ENCODE data around the gene INTS4. TPM values are rescaled to one million over a fixed set of nuclear protein-coding genes. Genes with fewer than 3 reads are reported as not detected.
"Not testable (repeated sequence)": the region's sequence is repeated elsewhere in the genome, so short reads cannot be mapped to it uniquely, and the experiment has no call there.

INTS4 gene
- total RNA-seq, 1 donor from 2014 or later, result 49.1 TPM

- intact Hi-C loops (cut with DNase I), result no loop called here
- ATAC-seq (no peak), DNase-seq (ENCODE audit: low spot score) (no peak)
These were observed 33.3 kb upstream of the INTS4 start for GRCh38 chr11:78027759-78028158.

- no peak for ATAC-seq
- intact Hi-C loops (cut with DNase I), result no loop called here
- no peak for DNase-seq (ENCODE audit: low spot score)
These were observed 30.9 kb upstream of the INTS4 start for GRCh38 chr11:78025378-78025777.

GRCh38 chr11:78023426-78023825 is 29.0 kb upstream of the INTS4 start:
- intact Hi-C loops (cut with DNase I), result no loop called here
- ATAC-seq (no peak), DNase-seq (ENCODE audit: low spot score) (no peak)

- intact Hi-C loops (cut with DNase I), result no loop called here
- DNase-seq (ENCODE audit: low spot score) (peak; percentile 64), ATAC-seq (peak; percentile 94)
These were observed 28.2 kb upstream of the INTS4 start, which contains the start of gene KCTD14 for GRCh38 chr11:78022397-78023396. KCTD14 (minus strand) TSS chr11:78023276; CDS start chr11:78023249, 27 bp downstream.

- intact Hi-C loops (cut with DNase I), result no loop called here
- ATAC-seq (no peak), DNase-seq (ENCODE audit: low spot score) (no peak)
These were observed 27.1 kb upstream of the INTS4 start for GRCh38 chr11:78021611-78022010.

GRCh38 chr11:78020246-78020645 is 25.8 kb upstream of the INTS4 start:
- intact Hi-C loops (cut with DNase I), result no loop called here
- no peak for DNase-seq (ENCODE audit: low spot score)
- ATAC-seq, result no peak

- ATAC-seq (no peak), DNase-seq (ENCODE audit: low spot score) (no peak)
- intact Hi-C loops (cut with DNase I), result no loop called here
These were observed 25.3 kb upstream of the INTS4 start for GRCh38 chr11:78019808-78020207.

- intact Hi-C loops (cut with DNase I), result no loop called here
- no peak for DNase-seq (ENCODE audit: low spot score)
- no peak for ATAC-seq
These were observed 21.4 kb upstream of the INTS4 start for GRCh38 chr11:78015878-78016277.

GRCh38 chr11:78014937-78015520 is 20.6 kb upstream of the INTS4 start:
- ATAC-seq; intact Hi-C loops (cut with DNase I); DNase-seq (ENCODE audit: low spot score): not testable (repeated sequence)

GRCh38 chr11:78011301-78011700 is 16.8 kb upstream of the INTS4 start:
- no peak for ATAC-seq
- no peak for DNase-seq (ENCODE audit: low spot score)
- intact Hi-C loops (cut with DNase I), result no loop called here

- intact Hi-C loops (cut with DNase I), result no loop called here
These were observed 16.3 kb upstream of the INTS4 start for GRCh38 chr11:78010755-78011154.

GRCh38 chr11:78010304-78010703 is 15.8 kb upstream of the INTS4 start:
- no peak for DNase-seq (ENCODE audit: low spot score)
- intact Hi-C loops (cut with DNase I), result no loop called here

More at GRCh38 chr11:78010755-78011154, 16.3 kb upstream of the INTS4 start:
- DNase-seq (ENCODE audit: low spot score) (no peak), ATAC-seq (no peak)

GRCh38 chr11:78009062-78009461 is 14.6 kb upstream of the INTS4 start:
- intact Hi-C loops (cut with DNase I), result no loop called here
- no peak for DNase-seq (ENCODE audit: low spot score)
- no peak for ATAC-seq

More at GRCh38 chr11:78010304-78010703, 15.8 kb upstream of the INTS4 start:
- ATAC-seq, result no peak

- DNase-seq (ENCODE audit: low spot score) (no peak), ATAC-seq (peak; percentile 60)
- intact Hi-C loops (cut with DNase I), result no loop called here
These were observed 5.7 kb upstream of the INTS4 start for GRCh38 chr11:78000193-78000592.

- ATAC-seq (no peak), DNase-seq (ENCODE audit: low spot score) (no peak)
- intact Hi-C loops (cut with DNase I), result loop anchor here (10.0 kb wide), 1 partner anchor 45 kb away; no protein-coding TSS in a partner anchor
These were observed 5.1 kb upstream of the INTS4 start for GRCh38 chr11:77999446-78000030.

- no peak for ATAC-seq
- intact Hi-C loops (cut with DNase I), result loop anchor here (10.0 kb wide), 1 partner anchor 51 kb away; no protein-coding TSS in a partner anchor
- DNase-seq (ENCODE audit: low spot score), result no peak
These were observed 566 bp downstream of the INTS4 start for GRCh38 chr11:77993902-77994301.

GRCh38 chr11:77990981-77991380 is 3.5 kb downstream of the INTS4 start:
- intact Hi-C loops (cut with DNase I), result loop anchor here (10.0 kb wide), 1 partner anchor 54 kb away; no protein-coding TSS in a partner anchor
- DNase-seq (ENCODE audit: low spot score), result no peak
- no peak for ATAC-seq

GRCh38 chr11:77986456-77986855 is 8.0 kb downstream of the INTS4 start:
- intact Hi-C loops (cut with DNase I); ATAC-seq; DNase-seq (ENCODE audit: low spot score): not testable (repeated sequence)

- DNase-seq (ENCODE audit: low spot score) (no peak), ATAC-seq (no peak)
- intact Hi-C loops (cut with DNase I), result no loop called here
These were observed 13.0 kb downstream of the INTS4 start for GRCh38 chr11:77981346-77981947.

Measured in sciatic nerve (tissue), 2 donors.